Measurements from ENCODE around the gene ADH1C. TPM values are rescaled to one million over a fixed set of nuclear protein-coding genes. Genes with fewer than 3 reads are reported as not detected.

Gene ADH1C
- total and polyA plus RNA-seq, 9 of the 15 experiments (the other 6 are each of a cell fraction or from before 2014, with no cell fraction given): 0.40 TPM; not detected in 8

- Histone ChIP-seq H3K4me1 (replicated peaks in 1 of 2; ENCODE audit: control insufficient read depth in 2 of 2, insufficient read depth in 2 of 2, low read length in 2 of 2) (no peaks in the 10 kb centered on the region), H4K20me1 (replicated peaks; ENCODE audit: control insufficient read depth, insufficient read depth, low read length) (no peaks in the 10 kb centered on the region), H3K79me2 (ENCODE audit: control insufficient read depth, insufficient read depth, low read length) (no peaks in the 10 kb centered on the region), H3K9me1 (ENCODE audit: control insufficient read depth, insufficient read depth, low read length) (no peaks in the 10 kb centered on the region), H3K27ac (ENCODE audit: extremely low read depth, low read depth, low read length) (no peak overlapping the region), H3K27me3 (ENCODE audit: control insufficient read depth in 2 of 2, insufficient read depth in 2 of 2, low read length in 2 of 2) (no peaks in the 10 kb centered on the region), H3K4me3 (no peak overlapping the region), H2AFZ (ENCODE audit: low read depth, low read length) (no peak overlapping the region), H3K9me3 (replicated peaks; ENCODE audit: control insufficient read depth, insufficient read depth, low read depth, low read length) (no peaks in the 10 kb centered on the region), H3K36me3 (ENCODE audit: control insufficient read depth, insufficient read depth, low read length) (no peaks in the 10 kb centered on the region), H3K4me2 (ENCODE audit: insufficient read depth, low read length) (no peak overlapping the region), H3K9ac (ENCODE audit: insufficient read depth in 1 of 2, low read depth in 2 of 2, low read length in 2 of 2) (no peak overlapping the region)
- FAIRE-seq (no peak), DNase-seq (ENCODE audit: extremely low read depth in 1 of 4, low spot score in 3 of 4) (no peak), ATAC-seq (no peak)
- in situ Hi-C loops (cut with MboI): no loop called here
- ChIA-PET CTCF (ENCODE audit: low intra/inter-chr PET ratio) (no interaction called here), POLR2A (no interaction called here)
- intact Hi-C loops (cut with micrococcal nuclease): no loop called here
- TF ChIP-seq KLF6 (CRISPR knock-in tag; IDR thresholded peaks at IDR 0.05; ENCODE audit: borderline replicate concordance): no peak
- no peak for TF ChIP-seq PTRF (tag; IDR thresholded peaks at IDR 0.05)
- TF ChIP-seq XRCC4 (IDR thresholded peaks at IDR 0.05; ENCODE audit: extremely low read depth, insufficient read depth, insufficient read length): no peak
- TF ChIP-seq ZNF696 (CRISPR knock-in tag; conservative IDR thresholded peaks at IDR 0.05): no peak
- TF ChIP-seq ZNF274 (IDR thresholded peaks at IDR 0.05; ENCODE audit: borderline replicate concordance, low read depth, low read length): no peak
- BruUV-seq (replicated peaks): no TSS peak
Observed at GRCh38 chr4:99361899-99362275, 9.3 kb upstream of the ADH1C start.

GRCh38 chr4:99361268-99361898 is 8.8 kb upstream of the ADH1C start:
- intact Hi-C loops (cut with micrococcal nuclease): no loop called here
- H3K9me3 ChIP-seq (replicated peaks; ENCODE audit: control insufficient read depth, insufficient read depth, low read depth, low read length): no peaks in the 10 kb centered on the region
- H3K27me3 ChIP-seq (ENCODE audit: control insufficient read depth in 2 of 2, insufficient read depth in 2 of 2, low read length in 2 of 2): no peaks in the 10 kb centered on the region
- in situ Hi-C loops (cut with MboI): no loop called here
- FAIRE-seq (no peak), ATAC-seq (no peak), DNase-seq (ENCODE audit: extremely low read depth in 1 of 4, low spot score in 3 of 4) (no peak)
- no peaks in the 10 kb centered on the region for H3K4me1 ChIP-seq (replicated peaks in 1 of 2; ENCODE audit: control insufficient read depth in 2 of 2, insufficient read depth in 2 of 2, low read length in 2 of 2)
- no peaks in the 10 kb centered on the region for H3K36me3 ChIP-seq (ENCODE audit: control insufficient read depth, insufficient read depth, low read length)
- H4K20me1 ChIP-seq (replicated peaks; ENCODE audit: control insufficient read depth, insufficient read depth, low read length): no peaks in the 10 kb centered on the region
- H3K4me3 ChIP-seq: no peak overlapping the region
- no peak overlapping the region for H3K4me2 ChIP-seq (ENCODE audit: insufficient read depth, low read length)
- no peak overlapping the region for H2AFZ ChIP-seq (ENCODE audit: low read depth, low read length)
- ChIA-PET CTCF (ENCODE audit: low intra/inter-chr PET ratio) (no interaction called here), POLR2A (no interaction called here)
- BruUV-seq (replicated peaks): no TSS peak
- no peak overlapping the region for H3K27ac ChIP-seq (ENCODE audit: extremely low read depth, low read depth, low read length)
- no peak overlapping the region for H3K9ac ChIP-seq (ENCODE audit: insufficient read depth in 1 of 2, low read depth in 2 of 2, low read length in 2 of 2)
- no peaks in the 10 kb centered on the region for H3K9me1 ChIP-seq (ENCODE audit: control insufficient read depth, insufficient read depth, low read length)
- H3K79me2 ChIP-seq (ENCODE audit: control insufficient read depth, insufficient read depth, low read length): no peaks in the 10 kb centered on the region
- TF ChIP-seq SRF (CRISPR knock-in tag; IDR thresholded peaks at IDR 0.05): no peak
- TF ChIP-seq HMBOX1 (IDR thresholded peaks at IDR 0.05): no peak
- no peak for TF ChIP-seq SREBF2 (CRISPR knock-in tag; IDR thresholded peaks at IDR 0.05)
- TF ChIP-seq TRIM24 (IDR thresholded peaks at IDR 0.05): no peak
- TF ChIP-seq ELK3 (CRISPR knock-in tag; IDR thresholded peaks at IDR 0.05): no peak
- no peak for TF ChIP-seq HNRNPUL1 (IDR thresholded peaks at IDR 0.05; ENCODE audit: low read length)
- TF ChIP-seq MLX (CRISPR knock-in tag; conservative IDR thresholded peaks at IDR 0.05): no peak
- TF ChIP-seq NFYB (IDR thresholded peaks at IDR 0.05; ENCODE audit: extremely low read depth, insufficient read length): no peak
- TF ChIP-seq MTA2 (IDR thresholded peaks at IDR 0.05; ENCODE audit: low read depth): no peak
- no peak for TF ChIP-seq CEBPB (tag; IDR thresholded peaks at IDR 0.05)
